Measurements from ENCODE around the gene CDC14A.

CDC14A gene

DNA sequence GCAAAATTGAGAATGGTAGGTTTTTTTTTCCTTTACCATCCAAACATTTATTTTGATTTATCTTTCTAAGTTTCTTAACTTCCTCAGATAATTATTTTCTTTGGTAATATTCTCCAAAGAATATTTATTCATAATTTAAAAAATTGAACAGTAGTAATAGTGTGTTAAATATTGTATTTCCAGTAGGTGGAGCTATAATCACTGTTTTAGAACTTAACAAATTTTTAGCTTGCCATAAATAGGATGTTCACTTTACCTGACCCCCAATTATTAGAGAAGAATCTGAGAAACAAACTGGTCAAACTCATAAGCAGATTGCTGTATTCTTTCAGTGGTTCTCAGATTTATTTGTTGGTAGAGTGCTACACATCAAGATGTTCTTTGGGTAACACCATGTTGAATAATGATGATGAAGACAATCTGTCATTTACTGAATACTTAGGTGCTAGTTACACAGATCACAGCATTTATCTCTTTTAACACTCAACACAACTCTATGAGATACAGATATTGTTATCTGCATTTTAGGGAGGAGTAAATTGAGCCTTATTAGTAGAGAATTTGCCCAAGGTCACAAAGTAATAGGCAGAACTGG, 103.3 kb downstream of the CDC14A start:
- peak; percentile 34 for DNase-seq

DNA sequence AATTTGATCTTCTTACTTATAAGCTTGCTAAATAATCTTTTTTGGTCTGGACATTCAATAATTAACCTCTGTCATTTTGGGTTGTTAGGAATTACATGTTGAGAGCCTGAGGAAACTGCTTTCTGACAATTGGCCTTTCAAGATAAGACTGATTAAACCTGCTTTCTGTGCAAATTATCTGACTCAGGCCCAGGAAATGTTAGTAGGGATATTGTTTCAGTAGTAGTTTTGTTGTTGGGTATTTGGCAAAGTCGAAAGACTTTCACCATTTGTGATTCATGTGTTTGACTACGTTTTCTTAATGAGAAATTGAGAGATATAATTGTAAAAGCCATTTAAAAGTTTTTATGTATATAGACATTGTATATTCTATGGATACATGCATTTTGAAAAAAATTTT, 104.6 kb downstream of the CDC14A start:
- no peak for DNase-seq

DNA sequence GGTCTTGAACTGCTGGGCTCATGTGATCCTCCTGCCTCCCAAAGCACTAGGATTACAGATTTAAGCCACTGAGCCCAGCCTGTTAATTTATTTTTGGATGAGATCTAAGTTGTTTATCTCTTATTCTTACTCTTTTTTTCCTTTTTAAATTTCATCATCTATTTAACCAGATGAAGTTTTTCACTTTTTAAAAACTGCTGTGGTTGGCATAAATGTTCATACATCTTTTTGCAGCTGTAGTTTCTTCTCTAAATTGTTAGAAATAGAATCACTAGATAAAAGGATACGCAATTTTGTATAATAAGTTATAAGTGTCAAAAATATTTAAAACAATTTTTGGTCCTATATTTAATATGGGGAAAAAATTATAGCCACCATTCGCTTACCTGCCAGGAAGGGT, 105.4 kb downstream of the CDC14A start:
- DNase-seq = no peak

DNA sequence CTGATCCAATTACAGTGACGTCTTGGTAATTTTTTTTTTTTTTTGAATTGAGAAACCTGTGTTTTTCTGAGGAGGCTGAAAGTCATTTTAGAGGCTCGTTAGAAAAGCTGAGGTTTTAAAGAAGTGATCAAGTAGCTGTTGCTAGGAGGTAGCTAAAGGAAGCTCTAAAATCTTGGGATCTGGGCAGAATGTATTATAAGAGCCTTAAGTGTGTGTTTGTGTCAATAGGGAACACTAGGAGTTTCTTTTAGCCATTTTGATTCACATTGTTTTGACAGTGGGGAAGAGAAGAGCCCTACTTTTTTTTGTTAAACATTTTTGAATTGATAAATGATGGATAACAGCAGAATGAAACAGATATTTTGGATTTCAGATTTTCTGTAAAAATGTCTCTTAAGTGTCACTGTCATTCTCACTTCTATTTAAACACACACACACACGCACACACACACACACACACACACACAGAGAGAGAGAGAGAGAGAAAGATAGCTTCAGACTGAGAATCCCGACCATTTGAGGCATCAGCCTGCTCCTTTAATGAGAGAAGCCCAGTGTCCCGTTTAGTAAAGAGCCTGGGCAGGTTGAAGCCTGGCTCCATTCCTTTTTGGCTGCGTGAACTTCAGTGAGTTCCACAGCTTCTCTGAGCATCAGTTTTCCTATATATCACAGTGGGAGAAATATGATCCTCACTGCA, 106.5 kb downstream of the CDC14A start:
- DNase-seq = no peak

DNA sequence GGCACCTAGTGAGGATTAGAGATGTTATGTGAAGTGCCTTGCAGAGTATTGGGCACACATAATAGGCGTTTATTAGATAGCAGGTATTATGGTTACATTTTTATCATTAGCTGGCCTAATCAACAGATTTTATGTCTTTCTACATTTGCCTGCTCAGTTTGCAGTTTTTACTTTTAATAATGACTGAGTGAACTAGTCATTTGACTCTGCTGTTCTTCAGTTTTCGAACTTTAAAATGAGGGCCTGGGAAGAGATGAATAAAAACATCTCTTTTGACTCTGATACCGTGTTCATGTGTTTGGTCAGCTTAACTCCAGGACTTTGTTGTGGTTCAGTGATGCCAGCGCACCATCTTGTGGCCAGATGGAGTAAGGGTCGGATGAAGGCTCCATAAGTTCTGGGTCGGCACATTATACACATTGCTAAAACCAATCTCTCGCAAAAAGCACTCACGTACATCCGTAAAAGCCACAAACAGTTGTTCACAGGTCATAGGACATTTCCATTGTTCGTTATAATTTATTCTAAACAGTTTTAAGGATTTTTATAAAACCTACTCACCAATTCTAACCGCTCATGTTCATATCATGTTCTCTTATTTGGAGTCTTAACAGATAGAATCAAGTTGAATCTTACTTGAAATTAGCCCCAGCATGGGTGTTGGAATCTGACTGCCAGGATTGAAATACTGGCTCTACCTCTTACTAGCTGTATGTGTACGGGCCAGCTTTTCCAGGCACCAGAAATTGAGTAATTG, 107.2 kb downstream of the CDC14A start:
- peak; percentile 60 for DNase-seq

DNA sequence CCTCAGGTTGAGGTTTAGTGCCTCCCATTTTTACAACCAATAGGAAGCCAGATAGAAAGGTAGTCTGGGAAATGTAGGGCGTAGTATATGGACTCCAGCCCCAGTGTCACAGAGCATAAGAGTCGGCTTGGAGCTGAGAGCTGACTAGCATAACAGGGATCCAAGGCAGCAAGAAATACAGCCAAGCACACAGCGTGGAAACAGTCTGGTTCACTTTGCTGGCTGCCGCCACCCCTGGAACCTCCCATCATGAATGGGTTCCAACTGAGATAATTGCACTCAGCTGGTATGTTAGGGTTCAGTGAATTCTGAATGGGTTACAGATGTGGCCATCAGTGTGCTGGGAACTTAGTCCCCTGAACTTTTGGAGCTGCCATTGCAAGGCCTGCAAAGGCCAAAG, 108.9 kb downstream of the CDC14A start:
- DNase-seq = no peak

DNA sequence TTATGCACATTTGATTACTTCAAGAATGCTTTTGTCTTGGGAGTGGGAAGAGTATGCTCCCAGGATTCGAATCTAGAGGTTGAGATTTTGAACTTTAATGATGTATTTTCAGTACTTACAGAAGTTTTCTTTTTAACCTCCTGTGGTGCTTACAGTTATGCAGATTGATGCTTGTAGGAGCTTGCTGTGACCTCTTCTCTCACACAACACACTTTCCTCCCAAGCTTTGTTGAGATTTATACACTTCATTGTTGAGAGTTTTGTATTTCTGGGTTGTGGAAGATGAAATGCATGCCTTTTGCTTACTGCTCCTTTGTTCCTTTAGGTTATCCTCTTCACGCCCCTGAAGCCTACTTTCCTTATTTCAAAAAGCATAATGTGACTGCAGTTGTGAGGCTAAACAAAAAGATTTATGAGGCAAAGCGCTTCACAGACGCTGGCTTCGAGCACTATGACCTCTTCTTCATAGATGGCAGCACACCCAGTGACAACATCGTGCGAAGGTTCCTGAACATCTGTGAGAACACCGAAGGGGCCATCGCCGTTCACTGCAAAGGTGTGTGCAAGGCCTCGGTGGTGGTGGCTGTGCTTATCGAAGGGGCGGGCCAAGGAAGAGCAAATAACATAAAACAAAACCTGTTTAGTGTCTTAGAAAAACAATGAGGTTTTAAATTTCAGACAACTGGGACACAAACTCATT, 110.2 kb downstream of the CDC14A start:
- DNase-seq = no peak

DNA sequence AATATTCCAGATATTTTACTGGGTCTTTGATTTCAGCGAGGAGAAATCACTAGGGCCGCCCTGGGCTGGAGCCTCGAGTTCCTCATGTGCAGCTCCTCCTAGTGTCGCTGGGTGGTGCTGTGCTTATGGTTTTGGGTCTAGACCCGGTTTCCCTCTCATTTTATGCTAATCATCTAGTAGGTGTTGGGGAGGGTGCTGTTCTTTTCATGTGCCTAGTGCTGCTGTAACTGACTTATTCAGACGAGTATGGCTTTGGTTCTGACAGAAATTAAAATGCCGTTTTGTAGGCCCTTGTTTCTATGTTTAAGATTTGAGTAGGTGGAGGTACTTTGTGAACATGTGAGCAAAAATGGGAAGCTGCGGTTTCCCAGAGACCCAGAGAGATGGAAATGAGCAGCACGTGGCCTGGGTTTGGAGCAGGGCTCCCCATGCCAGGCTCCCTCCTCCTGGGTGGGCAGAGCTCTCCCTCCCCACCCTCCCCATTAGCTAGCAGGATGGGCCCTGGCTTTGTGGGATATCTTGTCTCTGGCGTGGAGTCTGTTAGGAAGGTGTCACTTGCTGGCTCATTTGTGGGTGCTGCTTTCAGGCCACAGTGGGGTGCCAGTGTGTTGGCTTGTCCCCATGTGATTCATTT, 111.6 kb downstream of the CDC14A start:
- peak; percentile 70 for DNase-seq

DNA sequence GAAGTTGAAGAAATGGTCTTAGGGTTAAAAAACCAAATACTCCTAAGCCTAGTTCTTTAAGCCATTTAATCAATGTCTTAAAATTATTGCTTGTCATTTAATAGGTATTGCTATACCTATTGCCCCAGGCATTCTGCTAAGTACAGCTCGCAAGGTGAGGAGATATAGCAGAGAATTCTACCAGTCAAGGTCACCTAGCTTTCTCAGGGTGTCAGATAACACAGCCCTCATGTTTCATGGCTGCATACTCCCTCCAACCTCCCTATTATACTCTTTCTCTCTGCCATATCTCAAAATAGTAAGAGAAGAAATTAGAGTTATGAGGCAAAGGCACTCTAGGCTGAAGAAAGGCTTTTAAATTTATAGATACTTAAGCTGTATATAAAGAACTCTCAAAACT, 117.3 kb downstream of the CDC14A start:
- DNase-seq = no peak

DNA sequence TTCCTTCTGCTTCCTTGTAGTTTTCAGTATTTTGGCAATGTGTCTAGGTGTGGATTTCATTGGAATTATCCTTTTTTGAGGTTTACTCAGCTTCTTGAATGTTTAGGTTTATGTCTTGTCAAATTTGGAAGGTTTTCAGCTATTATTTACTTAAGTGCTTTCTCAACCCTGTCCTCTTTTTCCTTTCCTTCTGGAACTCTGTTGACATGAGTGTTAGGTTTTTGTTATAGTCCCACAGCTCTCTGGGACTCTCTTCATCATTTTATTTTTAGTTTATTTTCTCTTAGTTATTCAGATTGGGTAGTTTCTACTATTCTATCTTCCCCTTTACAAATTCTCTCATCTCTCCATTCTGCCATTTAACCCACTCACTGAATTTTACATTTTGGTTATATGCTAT, 122.5 kb downstream of the CDC14A start:
- no peak for DNase-seq

DNA sequence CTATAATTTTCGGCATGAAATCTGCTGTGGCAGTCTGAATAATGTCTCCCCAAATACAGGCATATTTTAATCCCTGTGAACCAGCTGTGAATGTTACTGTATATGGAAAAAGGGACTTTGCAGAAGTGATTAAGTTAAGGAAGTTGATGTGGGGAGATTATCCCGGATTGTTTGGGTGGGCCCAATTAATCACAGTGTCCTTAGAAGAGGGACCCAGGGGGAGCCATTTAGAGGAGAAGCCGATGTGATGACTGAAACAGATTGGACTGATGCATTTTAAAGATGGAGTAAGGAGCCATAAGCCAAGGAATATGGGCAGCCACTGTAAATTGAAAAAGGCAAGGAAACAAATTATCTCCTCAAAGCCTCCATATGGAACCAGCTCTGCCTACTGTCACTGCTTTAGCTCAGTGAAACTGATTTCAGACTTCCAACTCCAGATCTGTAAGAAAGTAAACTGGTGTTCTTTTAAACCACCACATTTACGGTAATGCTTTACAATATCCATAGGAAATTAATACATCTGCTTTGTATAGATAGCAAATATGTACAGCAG, 124.5 kb downstream of the CDC14A start:
- DNase-seq = no peak

DNA sequence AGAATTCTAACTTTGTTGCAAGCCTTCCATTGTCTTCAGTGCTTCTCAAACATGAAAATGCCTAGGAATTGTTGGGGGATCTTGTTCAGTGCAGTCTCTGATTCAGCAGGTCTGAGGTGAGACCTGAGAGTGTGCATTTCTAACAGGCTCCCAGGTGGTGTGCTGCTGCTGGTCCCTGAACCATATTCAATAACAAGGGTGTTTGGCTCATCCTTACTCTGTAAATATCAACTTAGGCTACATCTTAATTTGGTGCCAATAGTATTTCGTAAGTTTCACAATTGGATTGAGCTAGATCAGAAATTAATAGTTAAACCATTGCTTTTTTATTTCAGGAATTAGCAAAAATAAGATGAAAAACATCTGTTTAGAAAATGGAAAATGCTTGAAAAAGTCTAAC, 126.5 kb downstream of the CDC14A start:
- DNase-seq = no peak

DNA sequence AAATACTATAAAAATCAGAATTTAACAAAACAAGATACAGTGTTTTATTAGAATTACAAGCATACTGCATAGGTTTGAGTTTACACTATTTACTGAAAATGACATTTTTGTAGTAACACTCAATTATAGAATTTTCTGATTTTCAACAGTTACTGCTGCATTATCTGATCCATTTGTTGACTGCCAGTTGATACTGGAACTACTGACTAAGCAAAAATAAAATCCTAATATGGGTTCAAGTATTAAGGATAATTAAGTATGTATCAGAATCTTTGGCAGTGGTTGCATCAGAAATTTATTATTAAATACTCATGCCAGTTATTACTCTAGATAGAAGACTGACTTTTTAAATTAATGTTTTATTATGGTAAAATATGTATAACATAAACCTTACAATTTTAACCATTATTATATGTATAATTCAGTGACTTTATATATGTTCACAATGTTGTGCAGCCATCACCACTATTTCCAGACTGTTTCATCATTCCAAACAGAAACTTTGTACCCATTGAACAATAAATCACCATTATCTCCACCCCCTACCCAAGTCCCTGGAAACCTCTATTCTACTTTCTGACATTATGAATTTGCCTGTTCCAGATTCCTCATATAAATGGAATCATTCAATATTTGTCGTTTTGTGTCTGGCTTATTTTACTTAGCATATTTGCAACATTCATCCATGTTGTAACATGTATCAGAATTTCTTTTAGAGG, 127.5 kb downstream of the CDC14A start:
- no peak for DNase-seq

DNA sequence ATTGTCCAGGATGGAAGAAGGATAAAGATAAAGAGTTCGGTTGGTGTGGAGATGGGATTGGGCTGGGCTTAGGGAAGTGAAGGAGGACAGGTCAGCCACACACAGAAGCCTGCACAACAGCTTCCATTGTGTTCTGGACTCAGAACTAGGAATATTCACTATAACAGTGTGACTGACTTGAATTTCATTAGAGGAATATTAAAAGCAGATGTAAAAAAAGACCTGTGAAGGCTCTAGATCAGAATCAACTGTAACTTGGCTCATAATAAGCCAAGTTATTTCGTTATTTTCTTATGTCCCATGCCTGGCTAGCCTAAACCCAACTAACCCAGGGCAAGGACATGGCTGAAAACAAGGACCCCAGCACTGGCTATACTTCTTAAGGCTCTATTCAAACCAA, 129.0 kb downstream of the CDC14A start:
- DNase-seq = no peak

DNA sequence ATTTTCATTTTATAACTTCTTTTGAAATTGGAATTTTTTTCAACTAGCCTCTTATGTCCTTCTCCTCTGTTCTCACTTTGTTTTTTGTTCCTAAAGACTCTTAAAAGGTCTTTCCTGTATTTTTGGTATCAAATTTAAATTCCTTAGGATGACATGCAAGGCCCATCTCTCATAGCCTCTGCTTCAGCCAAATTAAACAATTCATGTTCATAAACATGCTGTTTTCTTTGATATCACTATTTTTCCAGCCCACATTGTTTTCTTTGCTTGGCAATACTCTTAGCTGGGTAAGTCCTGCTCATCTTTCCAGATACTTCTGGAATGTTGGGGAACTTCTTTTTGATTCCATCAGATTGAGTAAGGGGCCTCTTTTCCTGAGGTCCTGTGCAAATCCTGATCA, 129.9 kb downstream of the CDC14A start:
- no peak for DNase-seq

DNA sequence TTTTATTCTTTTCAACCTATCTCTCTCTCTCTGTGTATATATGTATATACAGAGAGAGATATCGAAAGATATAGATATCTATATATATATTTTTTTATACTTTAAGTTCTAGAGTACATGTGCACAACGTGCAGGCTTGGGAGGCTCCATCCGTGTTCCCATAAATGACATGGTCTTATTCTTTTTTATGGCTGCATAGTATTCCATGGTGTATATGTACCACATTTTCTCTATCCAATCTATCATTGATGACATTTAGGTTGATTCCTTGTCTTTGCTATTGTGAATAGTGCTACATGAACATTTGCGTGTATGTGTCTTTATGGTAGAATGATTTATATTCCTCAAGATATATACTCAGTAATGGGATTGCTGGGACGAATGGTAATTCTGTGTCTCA, 130.4 kb downstream of the CDC14A start:
- no peak for DNase-seq

DNA sequence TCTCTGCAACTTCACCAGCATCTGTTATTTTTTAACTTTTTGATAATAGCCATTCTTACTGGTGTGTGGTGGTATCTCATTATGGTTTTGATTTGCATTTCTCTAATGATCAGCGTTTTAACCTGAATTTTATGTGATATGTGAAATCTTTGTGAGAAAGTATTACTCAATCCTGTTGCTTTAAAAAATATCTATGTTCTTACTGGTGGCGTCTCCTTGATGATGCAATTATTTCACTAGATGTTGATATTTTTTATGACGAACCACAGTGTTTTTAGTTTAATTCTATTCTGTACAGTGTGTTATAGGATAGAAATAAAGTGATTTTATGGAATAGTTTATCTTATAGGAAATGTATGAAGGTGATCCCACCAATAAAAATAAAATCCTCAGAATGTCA, 130.9 kb downstream of the CDC14A start:
- no peak for DNase-seq

DNA sequence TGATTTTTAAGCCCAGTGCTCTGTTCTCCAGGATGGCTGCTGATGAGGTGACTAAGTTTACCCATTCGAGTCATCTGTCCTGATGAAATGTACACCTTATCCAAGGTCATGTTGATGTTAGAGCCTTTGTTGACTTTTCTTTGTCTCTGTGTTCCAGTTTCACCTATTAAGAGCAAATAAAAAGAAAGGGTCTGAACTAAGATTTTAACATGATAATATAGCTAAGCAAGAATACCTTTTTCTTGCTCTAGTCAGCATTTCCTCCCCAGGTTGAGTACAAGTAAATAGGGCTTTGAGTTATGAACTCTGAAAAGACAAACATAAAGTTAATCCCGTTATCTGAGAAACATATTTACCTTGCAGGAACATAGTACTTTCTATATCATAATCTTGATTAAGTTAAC, 133.6 kb downstream of the CDC14A start:
- no peak for DNase-seq

DNA sequence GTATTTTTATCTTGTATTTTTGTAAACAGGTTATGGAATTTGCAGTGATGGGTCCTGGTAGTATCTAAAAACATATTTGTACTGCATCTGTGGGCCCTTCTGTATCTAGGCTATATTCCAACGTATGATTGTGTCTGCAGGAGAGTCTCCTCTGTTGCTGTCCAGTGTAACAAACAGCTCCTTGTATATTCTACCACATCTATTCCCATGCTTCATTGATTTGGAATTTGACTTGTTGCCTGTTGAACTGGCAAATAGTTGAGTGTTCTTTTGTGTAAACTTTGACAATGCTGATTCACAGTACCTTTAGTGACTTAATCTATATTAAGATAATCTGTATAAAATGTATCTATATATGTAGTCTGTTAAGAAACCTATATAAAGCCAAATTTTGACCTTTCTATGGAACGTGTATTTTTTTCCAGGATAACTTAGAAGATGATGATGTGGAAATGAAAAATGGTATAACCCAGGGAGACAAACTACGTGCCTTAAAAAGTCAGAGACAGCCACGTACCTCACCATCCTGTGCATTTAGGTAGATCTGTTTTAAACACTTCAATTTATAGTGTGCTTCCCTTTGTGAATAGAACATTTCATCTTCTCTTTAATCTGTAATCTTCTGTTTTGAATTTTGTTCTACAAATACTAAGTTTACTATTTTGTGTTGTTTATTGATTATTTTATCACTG, 142.2 kb downstream of the CDC14A start:
- no peak for DNase-seq

DNA sequence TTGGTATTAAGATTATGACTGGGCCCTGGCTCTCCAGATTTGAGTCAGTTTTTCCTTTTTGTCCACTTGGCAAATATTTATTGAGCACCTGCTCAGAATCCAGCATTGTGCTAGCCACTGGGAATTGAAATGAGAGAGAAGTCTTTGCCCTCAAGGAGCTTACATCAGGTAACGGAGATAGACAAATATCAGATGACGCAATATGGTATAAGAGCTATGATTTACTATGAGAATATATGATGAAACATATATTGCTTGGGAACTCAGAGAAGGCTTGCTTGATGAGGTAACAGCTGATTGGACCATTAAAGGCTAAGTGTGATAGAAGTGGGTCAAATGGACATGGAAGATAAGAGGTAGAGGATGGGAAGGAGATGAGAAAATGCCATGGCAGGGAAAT, 144.6 kb downstream of the CDC14A start:
- no peak for DNase-seq

DNA sequence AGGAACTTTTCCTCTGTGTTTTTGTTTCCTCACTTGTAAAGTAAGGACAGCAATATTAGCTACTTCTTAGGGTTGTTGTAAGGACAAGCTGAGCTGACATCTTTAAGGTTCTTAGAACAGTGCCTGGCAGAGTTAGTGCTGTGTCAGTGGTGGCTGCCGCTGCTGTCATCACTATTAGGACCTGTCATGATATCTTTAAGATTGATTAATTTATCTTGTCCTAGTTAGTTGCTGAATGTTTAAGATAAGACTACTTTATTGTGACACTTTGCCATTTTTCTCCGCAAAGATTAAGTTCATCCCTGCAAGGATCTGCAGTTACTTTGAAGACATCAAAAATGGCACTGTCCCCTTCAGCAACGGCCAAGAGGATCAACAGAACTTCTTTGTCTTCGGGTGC, 145.5 kb downstream of the CDC14A start:
- DNase-seq = no peak

All from inflammatory macrophage treated with lipopolysaccharide for 4 hours (primary cell).